RWPE2 (cell line): ENCODE data around the gene JAK1.

Source experiments
- ATAC-seq: fragments of 200-7000 bp; cut with Tn5 transposase; 3 replicates; pipeline ENCODE4 v1.9.1; 2021; ENCODE audit warnings: low read depth
- DNase-seq: peaks from one replicate; pipeline ENCODE4 v3.0.0-alpha.2; 2020; ENCODE audit warnings: low spot score
- H3K27ac ChIP-seq: fragments of 450-650 bp; 2 replicates; pipeline ENCODE4 v1.5.1; 2017; ENCODE audit warnings: mild to moderate bottlenecking; ENCODE audit not compliant: poor library complexity, severe bottlenecking
- H3K27me3 ChIP-seq: fragments of 250-450 bp; sonication (Bioruptor Pico); 2 replicates; pipeline ENCODE4 v1.5.1; 2021; ENCODE audit warnings: mild to moderate bottlenecking, moderate library complexity; ENCODE audit not compliant: insufficient read depth, poor library complexity, severe bottlenecking
- H3K36me3 ChIP-seq: fragments of 250-450 bp; sonication (Bioruptor Pico); 2 replicates; pipeline ENCODE4 v1.5.1; 2020; ENCODE audit warnings: low read depth, mild to moderate bottlenecking, moderate library complexity
- H3K4me1 ChIP-seq: fragments of 250-450 bp; sonication (Bioruptor Pico); 2 replicates; pipeline ENCODE4 v1.5.1; 2021; ENCODE audit warnings: mild to moderate bottlenecking, moderate library complexity; ENCODE audit not compliant: insufficient read depth, poor library complexity, severe bottlenecking
- H3K4me3 ChIP-seq: fragments of 250-450 bp; sonication (Bioruptor Pico); 2 replicates; pipeline ENCODE4 v1.5.1; 2021; ENCODE audit warnings: mild to moderate bottlenecking, moderate library complexity; ENCODE audit not compliant: severe bottlenecking
- H3K9me3 ChIP-seq: fragments of 250-450 bp; sonication (Bioruptor Pico); 2 replicates; pipeline ENCODE4 v1.5.1; 2021; ENCODE audit warnings: mild to moderate bottlenecking, moderate library complexity; ENCODE audit not compliant: severe bottlenecking
- TF ChIP-seq, protein P1 (sequence below): fragments of 450-650 bp; IDR thresholded peaks from one replicate; pipeline ENCODE4 v1.5.1; 2017; ENCODE audit warnings: mild to moderate bottlenecking, moderate library complexity; ENCODE audit not compliant: poor library complexity, severe bottlenecking

Gene JAK1

GRCh38 chr1:64956733-64957441 is 9.5 kb downstream of the JAK1 start:
- Histone ChIP-seq H3K36me3 (no peaks in the 10 kb centered on the region), H3K4me3 (no peak overlapping the region), H3K4me1 (peaks cover 18% of the 10 kb centered on the region), H3K27ac (no peak overlapping the region), H3K9me3 (no peaks in the 10 kb centered on the region), H3K27me3 (no peaks in the 10 kb centered on the region)
- no peak for ATAC-seq
- no peak for DNase-seq
- TF ChIP-seq, protein P1, sequence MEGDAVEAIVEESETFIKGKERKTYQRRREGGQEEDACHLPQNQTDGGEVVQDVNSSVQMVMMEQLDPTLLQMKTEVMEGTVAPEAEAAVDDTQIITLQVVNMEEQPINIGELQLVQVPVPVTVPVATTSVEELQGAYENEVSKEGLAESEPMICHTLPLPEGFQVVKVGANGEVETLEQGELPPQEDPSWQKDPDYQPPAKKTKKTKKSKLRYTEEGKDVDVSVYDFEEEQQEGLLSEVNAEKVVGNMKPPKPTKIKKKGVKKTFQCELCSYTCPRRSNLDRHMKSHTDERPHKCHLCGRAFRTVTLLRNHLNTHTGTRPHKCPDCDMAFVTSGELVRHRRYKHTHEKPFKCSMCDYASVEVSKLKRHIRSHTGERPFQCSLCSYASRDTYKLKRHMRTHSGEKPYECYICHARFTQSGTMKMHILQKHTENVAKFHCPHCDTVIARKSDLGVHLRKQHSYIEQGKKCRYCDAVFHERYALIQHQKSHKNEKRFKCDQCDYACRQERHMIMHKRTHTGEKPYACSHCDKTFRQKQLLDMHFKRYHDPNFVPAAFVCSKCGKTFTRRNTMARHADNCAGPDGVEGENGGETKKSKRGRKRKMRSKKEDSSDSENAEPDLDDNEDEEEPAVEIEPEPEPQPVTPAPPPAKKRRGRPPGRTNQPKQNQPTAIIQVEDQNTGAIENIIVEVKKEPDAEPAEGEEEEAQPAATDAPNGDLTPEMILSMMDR = no peak

- no peak for DNase-seq
- Histone ChIP-seq H3K36me3 (no peaks in the 10 kb centered on the region), H3K27me3 (no peaks in the 10 kb centered on the region), H3K9me3 (no peaks in the 10 kb centered on the region), H3K4me3 (no peak overlapping the region), H3K4me1 (peaks cover 23% of the 10 kb centered on the region), H3K27ac (no peak overlapping the region)
- ATAC-seq = peak; percentile 70
- TF ChIP-seq, protein P1 = no peak
Observed at GRCh38 chr1:64956010-64956640, 10.2 kb downstream of the JAK1 start.

GRCh38 chr1:64955097-64956009 is 11.0 kb downstream of the JAK1 start:
- Histone ChIP-seq H3K27me3 (no peaks in the 10 kb centered on the region), H3K36me3 (no peaks in the 10 kb centered on the region), H3K4me1 (peaks cover 31% of the 10 kb centered on the region), H3K9me3 (no peaks in the 10 kb centered on the region), H3K4me3 (no peak overlapping the region), H3K27ac (no peak overlapping the region)
- TF ChIP-seq, protein P1 = no peak
- DNase-seq = no peak
- no peak for ATAC-seq

GRCh38 chr1:64953241-64953640 is 13.1 kb downstream of the JAK1 start:
- no peak for DNase-seq
- no peaks in the 10 kb centered on the region for H3K27me3 ChIP-seq
- H3K9me3 ChIP-seq = no peaks in the 10 kb centered on the region
- TF ChIP-seq, protein P1 = no peak
- no peak overlapping the region for H3K27ac ChIP-seq
- no peak for ATAC-seq
- peaks cover 51% of the 10 kb centered on the region for H3K4me1 ChIP-seq
- no peaks in the 10 kb centered on the region for H3K36me3 ChIP-seq
- no peak overlapping the region for H3K4me3 ChIP-seq
